WERI-Rb-1 (cell line): ENCODE results near the gene MSX2.

Experiments
- DNase-seq: peaks from one replicate; pipeline ENCODE4 v3.0.0-alpha.2; 2020
- H3K27ac ChIP-seq: fragments of 250-450 bp; sonication (Bioruptor Pico); 2 replicates; pipeline ENCODE4 v1.5.1; 2020; ENCODE audit warnings: mild to moderate bottlenecking, moderate library complexity
- H3K27me3 ChIP-seq: fragments of 250-450 bp; sonication (Bioruptor Pico); 2 replicates; pipeline ENCODE4 v1.5.1; 2021; ENCODE audit warnings: mild to moderate bottlenecking, low read depth, moderate library complexity; ENCODE audit not compliant: insufficient read depth, severe bottlenecking
- H3K36me3 ChIP-seq: fragments of 250-450 bp; sonication (Bioruptor Pico); 2 replicates; pipeline ENCODE4 v1.5.1; 2020; ENCODE audit warnings: mild to moderate bottlenecking, moderate library complexity
- H3K4me3 ChIP-seq: 2 replicates; pipeline ENCODE4 v1.5.1; 2011; ENCODE audit warnings: low read depth, mild to moderate bottlenecking, control low read depth, low read length
- H3K9me3 ChIP-seq: fragments of 250-450 bp; sonication (Bioruptor Pico); 2 replicates; pipeline ENCODE4 v1.5.1; 2021; ENCODE audit warnings: mild to moderate bottlenecking, moderate library complexity; ENCODE audit not compliant: severe bottlenecking
- TF ChIP-seq, protein P1 (sequence below): IDR thresholded peaks from 2 replicates; pipeline ENCODE4 v1.5.1; 2011; ENCODE audit warnings: low read depth, mild to moderate bottlenecking, control low read depth, inconsistent platforms, low read length

Gene MSX2

DNA sequence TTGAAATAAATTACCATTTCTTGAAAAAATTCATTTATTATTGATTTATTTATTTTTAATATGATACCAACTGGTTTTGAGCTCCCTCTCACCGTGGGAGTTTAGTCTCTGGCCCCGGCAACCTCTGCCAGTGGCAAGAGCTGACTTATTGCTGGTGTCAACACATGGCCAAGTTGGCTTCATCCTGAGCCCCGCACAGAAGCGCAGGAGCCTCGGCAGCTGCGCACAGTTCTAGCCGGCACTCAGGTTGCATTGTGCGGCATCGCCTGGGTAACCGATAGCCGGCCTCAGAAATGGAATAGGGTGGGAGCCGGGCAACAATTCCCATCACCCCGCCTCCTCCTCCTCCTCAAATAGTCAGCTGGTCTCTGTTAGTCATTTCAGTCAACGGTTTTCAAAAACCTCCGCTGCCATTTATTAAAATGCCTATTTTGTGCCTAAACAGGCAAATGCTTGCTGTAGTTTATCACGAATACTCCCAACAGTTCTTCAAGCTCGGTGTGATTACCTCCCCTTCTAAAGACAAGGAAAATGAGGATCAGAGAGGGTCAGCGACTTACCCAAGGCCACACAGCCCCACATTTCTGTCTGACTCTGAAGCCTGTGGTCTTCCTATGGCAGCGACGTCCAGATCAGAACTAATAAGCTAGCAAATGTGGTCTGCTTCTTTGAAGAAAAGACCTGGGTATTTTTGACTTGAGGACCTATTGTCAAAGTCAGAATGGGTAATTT lies 15.7 kb upstream of the MSX2 start:
- TF ChIP-seq, protein P1, sequence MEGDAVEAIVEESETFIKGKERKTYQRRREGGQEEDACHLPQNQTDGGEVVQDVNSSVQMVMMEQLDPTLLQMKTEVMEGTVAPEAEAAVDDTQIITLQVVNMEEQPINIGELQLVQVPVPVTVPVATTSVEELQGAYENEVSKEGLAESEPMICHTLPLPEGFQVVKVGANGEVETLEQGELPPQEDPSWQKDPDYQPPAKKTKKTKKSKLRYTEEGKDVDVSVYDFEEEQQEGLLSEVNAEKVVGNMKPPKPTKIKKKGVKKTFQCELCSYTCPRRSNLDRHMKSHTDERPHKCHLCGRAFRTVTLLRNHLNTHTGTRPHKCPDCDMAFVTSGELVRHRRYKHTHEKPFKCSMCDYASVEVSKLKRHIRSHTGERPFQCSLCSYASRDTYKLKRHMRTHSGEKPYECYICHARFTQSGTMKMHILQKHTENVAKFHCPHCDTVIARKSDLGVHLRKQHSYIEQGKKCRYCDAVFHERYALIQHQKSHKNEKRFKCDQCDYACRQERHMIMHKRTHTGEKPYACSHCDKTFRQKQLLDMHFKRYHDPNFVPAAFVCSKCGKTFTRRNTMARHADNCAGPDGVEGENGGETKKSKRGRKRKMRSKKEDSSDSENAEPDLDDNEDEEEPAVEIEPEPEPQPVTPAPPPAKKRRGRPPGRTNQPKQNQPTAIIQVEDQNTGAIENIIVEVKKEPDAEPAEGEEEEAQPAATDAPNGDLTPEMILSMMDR, result no peak
- no peak overlapping the region for H3K4me3 ChIP-seq
- peaks cover 80% of the 10 kb centered on the region for H3K27me3 ChIP-seq
- H3K36me3 ChIP-seq, result no peaks in the 10 kb centered on the region
- no peak overlapping the region for H3K27ac ChIP-seq
- H3K9me3 ChIP-seq, result no peaks in the 10 kb centered on the region
- no peak for DNase-seq

DNA sequence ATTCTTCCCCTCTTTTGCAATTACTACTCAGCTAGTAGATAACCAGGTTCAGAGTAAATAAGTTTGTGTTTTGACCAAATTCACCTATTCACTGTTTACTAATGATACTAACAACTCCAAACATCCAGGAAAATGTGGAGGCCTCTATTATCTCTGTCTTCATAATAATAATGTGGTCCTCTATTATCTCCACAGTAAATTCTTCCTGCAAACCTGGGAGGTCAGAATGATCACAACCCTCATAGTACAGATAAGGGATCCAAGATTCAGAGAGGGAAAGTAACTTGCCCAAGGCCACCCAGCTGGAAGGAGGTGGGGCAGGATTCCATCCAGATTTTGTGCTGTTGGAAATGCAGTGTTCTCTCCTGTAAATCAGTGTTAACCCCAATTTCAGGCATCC lies 9.6 kb upstream of the MSX2 start:
- TF ChIP-seq, protein P1, result no peak
- Histone ChIP-seq H3K9me3 (no peaks in the 10 kb centered on the region), H3K27ac (no peak overlapping the region), H3K27me3 (peaks cover 90% of the 10 kb centered on the region), H3K4me3 (no peak overlapping the region), H3K36me3 (no peaks in the 10 kb centered on the region)
- no peak for DNase-seq

DNA sequence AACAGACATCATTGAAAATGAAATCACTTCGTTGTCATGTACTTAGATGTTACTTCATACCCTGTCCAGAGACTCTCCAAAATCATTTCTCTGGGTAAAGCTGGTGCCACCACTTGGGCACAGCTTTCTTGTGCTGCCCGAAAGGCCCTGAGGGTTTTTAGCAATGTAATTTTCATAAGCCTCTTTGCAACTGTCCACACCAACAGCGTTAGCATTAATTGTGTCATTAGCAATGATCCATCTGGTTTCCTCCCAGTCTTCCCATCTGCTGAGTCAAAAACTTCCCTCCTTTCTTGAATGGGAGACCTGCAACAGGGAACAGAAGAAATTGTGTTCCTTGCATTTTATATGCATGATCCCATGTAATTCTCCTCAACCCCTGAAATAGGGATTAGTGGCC lies 8.6 kb upstream of the MSX2 start:
- Histone ChIP-seq H3K9me3 (no peaks in the 10 kb centered on the region), H3K27ac (no peak overlapping the region), H3K4me3 (no peak overlapping the region), H3K36me3 (no peaks in the 10 kb centered on the region), H3K27me3 (peaks cover 93% of the 10 kb centered on the region)
- DNase-seq, result no peak
- TF ChIP-seq, protein P1, result no peak

DNA sequence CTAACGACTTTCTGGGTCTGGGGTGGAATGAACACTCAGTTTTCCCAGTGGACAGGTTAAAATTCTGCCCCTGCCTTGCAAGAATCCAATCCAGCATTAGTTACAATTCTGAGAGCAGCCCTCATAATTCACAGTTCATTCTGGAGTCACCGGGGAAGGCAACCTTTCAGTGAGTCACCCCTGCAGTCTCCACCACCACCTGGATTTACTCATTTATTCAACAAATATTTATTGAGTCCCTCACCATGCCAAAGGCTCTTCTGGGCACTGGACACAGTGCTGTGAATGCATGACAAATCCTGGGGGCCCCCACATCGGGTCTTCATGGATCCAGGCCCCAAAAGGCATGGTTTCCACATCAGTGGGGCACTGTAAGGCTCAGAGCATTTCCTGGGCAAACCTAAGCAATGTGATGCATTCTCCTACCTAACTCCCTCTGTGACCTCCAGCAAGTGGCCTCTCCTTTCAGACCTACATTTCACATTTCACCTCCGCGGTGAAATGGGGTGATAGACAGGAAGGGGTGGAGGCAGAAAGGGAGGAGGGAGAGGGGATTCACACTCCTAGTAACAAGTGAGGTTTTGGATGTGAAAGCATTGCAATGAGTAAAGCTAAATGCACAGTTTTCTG lies 6.4 kb upstream of the MSX2 start:
- H3K4me3 ChIP-seq, result no peak overlapping the region
- TF ChIP-seq, protein P1, result no peak

DNA sequence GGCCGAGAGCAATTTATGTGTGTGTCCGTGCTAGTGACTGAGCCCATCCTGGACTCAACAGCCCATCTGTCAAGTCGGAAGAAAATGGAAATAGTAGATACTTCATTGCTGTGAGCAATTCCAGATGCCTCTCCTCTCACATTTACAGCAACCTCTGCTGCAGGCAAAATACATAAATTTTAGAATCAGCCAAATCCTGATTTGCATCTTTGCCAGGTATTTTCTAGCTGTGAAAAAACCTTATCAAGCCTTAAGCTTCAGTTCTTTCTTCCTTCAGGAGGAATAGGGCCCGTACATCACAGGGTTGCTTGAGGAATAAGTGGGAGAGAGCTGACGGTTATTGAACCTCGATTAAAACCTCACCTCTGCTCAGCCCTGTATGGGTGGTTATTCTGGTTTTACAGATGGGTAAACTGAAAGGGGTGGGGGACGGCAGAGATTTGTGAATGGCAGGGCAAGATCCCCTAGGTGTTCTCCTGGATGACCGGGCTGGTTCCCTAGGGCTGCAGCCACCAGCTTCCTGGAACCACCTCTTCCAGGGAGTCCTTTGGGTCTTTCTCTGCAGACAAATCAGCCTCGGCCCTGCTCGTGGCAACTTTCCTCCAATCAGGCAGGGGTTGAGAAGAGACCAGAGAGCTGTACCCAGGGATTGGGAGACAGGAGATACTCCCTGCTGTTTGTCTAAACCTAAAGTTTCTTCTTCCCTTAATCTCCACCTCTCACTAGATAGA lies 5.3 kb upstream of the MSX2 start:
- DNase-seq, result no peak
- H3K36me3 ChIP-seq, result no peaks in the 10 kb centered on the region
- no peak overlapping the region for H3K4me3 ChIP-seq
- H3K27me3 ChIP-seq, result peaks cover 90% of the 10 kb centered on the region
- peaks cover 3% of the 10 kb centered on the region for H3K9me3 ChIP-seq
- no peak overlapping the region for H3K27ac ChIP-seq
- TF ChIP-seq, protein P1, result no peak

More for the DNA sequence above, 6.4 kb upstream of the MSX2 start:
- peaks cover 90% of the 10 kb centered on the region for H3K27me3 ChIP-seq
- no peak overlapping the region for H3K27ac ChIP-seq
- no peak for DNase-seq
- no peaks in the 10 kb centered on the region for H3K9me3 ChIP-seq
- H3K36me3 ChIP-seq, result no peaks in the 10 kb centered on the region
